Mesothelial cell of epicardium (in vitro differentiated cells): Measurements from ENCODE around the gene PCSK5. TPM values are rescaled to one million over a fixed set of nuclear protein-coding genes. Genes with fewer than 3 reads are reported as not detected.
"Not testable (repeated sequence)": the region's sequence is repeated elsewhere in the genome, so short reads cannot be mapped to it uniquely, and the experiment has no call there.

Experiments used
- DNase-seq, 2 experiments: peaks; one replicate each; pipeline ENCODE4 v3.0.0; 2021; ENCODE audit warnings: low spot score in 2 of 2; ENCODE audit not compliant: unreplicated experiment in 2 of 2
- H3K27ac Mint-ChIP-seq: 2 replicates; pipeline ENCODE4 v1.8.0; 2021; ENCODE audit warnings: mixed read lengths
- H3K27me3 Mint-ChIP-seq: 2 replicates; pipeline ENCODE4 v1.8.0; 2021; ENCODE audit warnings: low read depth, mixed read lengths
- H3K36me3 Mint-ChIP-seq: 2 replicates; pipeline ENCODE4 v1.8.0; 2021; ENCODE audit warnings: mixed read lengths
- H3K4me1 Mint-ChIP-seq: 2 replicates; pipeline ENCODE4 v1.8.0; 2021; ENCODE audit warnings: mixed read lengths
- H3K4me3 Mint-ChIP-seq: 2 replicates; pipeline ENCODE4 v1.8.0; 2021; ENCODE audit warnings: mild to moderate bottlenecking, moderate library complexity, mixed read lengths
- H3K9me3 Mint-ChIP-seq: 2 replicates; pipeline ENCODE4 v1.8.0; 2021; ENCODE audit warnings: mixed read lengths
- total RNA-seq: library from RNA; stranded (reverse); gene quantifications from 3 replicates; pipeline ENCODE4 v1.2.1, GENCODE V29; 2021
- TF ChIP-seq, protein P1 (sequence below): fragments of 200-600 bp; sonication (generic); IDR thresholded peaks from one replicate; pipeline ENCODE4 v1.5.0; 2021; ENCODE audit warnings: antibody characterized with exemption; ENCODE audit not compliant: unreplicated experiment

The PCSK5 gene
- total RNA-seq, 1 donor from 2014 or later = 15.7 TPM

DNA sequence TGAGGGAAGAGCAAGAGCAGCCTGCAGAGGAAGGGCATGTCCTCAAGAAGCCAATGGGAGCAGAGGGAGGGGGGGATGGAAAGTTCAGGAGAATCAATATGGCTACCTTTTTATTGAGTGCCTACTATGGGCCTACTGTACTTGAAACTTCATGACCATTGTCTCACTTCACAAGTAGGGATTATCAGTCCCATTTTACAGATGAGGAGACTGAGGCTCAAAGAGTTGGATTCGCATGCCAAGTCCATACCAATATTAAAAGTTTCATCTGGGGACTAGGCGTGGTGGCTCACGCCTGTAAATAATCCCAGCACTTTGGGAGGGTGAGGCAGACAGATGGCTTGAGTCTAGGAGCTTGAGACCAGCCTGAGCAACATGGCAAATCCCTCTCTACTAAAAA, 463.7 kb downstream of the PCSK5 start:
- Mint-ChIP-seq H3K4me3 (no peak overlapping the region), H3K36me3 (no peaks in the 10 kb centered on the region), H3K9me3 (no peaks in the 10 kb centered on the region), H3K27ac (no peak overlapping the region), H3K27me3 (no peaks in the 10 kb centered on the region), H3K4me1 (peaks cover 6% of the 10 kb centered on the region)
- no peak for DNase-seq
- TF ChIP-seq, protein P1, sequence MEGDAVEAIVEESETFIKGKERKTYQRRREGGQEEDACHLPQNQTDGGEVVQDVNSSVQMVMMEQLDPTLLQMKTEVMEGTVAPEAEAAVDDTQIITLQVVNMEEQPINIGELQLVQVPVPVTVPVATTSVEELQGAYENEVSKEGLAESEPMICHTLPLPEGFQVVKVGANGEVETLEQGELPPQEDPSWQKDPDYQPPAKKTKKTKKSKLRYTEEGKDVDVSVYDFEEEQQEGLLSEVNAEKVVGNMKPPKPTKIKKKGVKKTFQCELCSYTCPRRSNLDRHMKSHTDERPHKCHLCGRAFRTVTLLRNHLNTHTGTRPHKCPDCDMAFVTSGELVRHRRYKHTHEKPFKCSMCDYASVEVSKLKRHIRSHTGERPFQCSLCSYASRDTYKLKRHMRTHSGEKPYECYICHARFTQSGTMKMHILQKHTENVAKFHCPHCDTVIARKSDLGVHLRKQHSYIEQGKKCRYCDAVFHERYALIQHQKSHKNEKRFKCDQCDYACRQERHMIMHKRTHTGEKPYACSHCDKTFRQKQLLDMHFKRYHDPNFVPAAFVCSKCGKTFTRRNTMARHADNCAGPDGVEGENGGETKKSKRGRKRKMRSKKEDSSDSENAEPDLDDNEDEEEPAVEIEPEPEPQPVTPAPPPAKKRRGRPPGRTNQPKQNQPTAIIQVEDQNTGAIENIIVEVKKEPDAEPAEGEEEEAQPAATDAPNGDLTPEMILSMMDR = no peak

DNA sequence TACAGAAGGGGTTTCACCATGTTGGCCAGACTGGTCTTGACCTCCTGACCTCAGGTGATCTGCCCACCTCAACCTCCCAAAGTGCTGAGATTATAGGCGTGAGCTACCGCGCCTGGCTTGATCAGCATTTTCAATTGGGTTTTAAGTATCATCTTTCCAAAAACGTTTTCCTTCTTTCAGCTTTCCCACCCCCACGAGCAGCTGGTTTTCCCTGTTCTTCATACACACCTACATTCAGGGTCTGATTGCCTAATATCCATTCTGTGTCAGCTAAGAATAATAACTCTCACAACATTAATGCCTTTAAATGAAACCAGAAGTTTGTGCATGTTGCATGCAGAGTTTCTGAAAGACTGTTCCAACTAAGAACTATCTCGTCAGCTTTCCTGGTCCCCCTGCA, 465.4 kb downstream of the PCSK5 start:
- no peaks in the 10 kb centered on the region for H3K27me3 Mint-ChIP-seq
- no peak overlapping the region for H3K4me3 Mint-ChIP-seq
- TF ChIP-seq, protein P1 = no peak
- no peaks in the 10 kb centered on the region for H3K9me3 Mint-ChIP-seq
- no peak for DNase-seq
- H3K4me1 Mint-ChIP-seq = peaks cover 6% of the 10 kb centered on the region
- H3K27ac Mint-ChIP-seq = no peak overlapping the region
- no peaks in the 10 kb centered on the region for H3K36me3 Mint-ChIP-seq

DNA sequence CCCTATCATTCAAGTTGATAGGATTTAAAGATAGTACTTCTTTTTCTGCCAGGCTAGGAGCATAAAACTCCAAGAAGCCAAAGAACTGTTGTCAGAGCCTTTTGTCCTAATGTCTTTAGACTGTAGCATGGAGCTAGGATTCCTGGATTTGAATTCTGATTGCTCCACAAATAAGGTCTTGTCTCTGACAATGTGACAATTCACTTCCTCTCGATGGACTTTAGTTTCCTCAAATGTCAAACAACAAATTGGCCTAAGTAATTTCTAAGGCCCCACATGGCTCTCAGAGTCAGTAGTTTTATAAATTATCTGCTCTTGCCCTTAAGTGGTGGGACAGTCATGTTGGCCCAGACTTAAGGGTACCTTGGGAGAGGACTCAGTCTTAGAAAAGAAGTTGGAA, 467.1 kb downstream of the PCSK5 start:
- H3K4me1 Mint-ChIP-seq = peaks cover 7% of the 10 kb centered on the region
- TF ChIP-seq, protein P1 = no peak
- no peaks in the 10 kb centered on the region for H3K27me3 Mint-ChIP-seq
- no peaks in the 10 kb centered on the region for H3K36me3 Mint-ChIP-seq
- H3K9me3 Mint-ChIP-seq = peaks cover under 1% of the 10 kb centered on the region
- H3K4me3 Mint-ChIP-seq = no peak overlapping the region
- no peak for DNase-seq
- H3K27ac Mint-ChIP-seq = no peak overlapping the region

DNA sequence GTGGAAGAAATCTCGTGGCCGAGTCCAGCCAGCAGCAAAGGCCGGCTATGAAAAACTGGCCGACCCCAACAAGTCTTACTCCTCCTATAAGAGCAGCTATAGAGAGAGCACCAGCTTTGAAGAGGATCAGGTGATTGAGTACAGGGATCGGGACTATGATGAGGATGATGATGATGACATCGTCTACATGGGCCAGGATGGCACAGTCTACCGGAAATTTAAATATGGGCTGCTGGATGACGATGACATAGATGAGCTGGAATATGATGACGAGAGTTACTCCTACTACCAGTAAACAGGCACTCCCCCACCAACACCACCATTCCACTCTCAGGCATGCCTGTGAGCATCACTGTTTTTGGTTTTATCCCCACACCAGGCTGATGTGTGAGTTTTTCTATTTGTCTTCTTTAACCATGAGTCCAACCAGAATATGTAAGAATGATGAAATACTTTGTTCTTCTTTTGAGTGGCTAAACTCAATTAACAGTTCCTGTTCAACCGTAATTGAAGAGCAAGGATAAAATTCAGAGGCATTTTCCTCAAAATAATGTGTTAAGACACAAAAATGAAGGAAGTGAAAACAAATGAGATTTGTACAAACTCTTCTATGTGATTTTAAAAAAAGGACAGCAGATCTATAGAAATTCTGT, 468.3 kb downstream of the PCSK5 start:
- no peaks in the 10 kb centered on the region for H3K36me3 Mint-ChIP-seq
- TF ChIP-seq, protein P1 = no peak
- H3K4me1 Mint-ChIP-seq = peaks cover 15% of the 10 kb centered on the region
- H3K27ac Mint-ChIP-seq = no peak overlapping the region
- H3K4me3 Mint-ChIP-seq = no peak overlapping the region
- peaks cover 8% of the 10 kb centered on the region for H3K9me3 Mint-ChIP-seq
- no peaks in the 10 kb centered on the region for H3K27me3 Mint-ChIP-seq
- no peak for DNase-seq

DNA sequence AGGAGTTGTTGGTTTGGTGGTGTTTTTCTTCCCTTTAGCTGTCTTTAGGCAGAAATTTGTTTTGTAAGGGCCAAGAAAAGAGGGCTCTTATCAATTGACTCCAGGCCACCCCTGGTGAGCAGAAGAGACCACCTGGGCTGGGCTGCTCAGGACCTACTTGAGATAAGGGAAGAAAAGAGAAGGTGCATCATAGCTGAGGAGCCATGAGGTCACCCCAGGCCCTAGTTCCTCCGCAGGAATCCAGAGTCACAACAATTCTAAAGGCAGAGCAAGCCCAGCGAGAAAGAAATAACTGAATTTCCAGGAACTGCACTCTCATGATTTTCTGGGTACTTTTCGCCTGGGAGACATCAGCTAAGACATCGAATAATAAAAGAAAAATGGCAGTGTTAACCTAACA, 468.9 kb downstream of the PCSK5 start:
- no peak overlapping the region for H3K4me3 Mint-ChIP-seq
- H3K4me1 Mint-ChIP-seq = peaks cover 15% of the 10 kb centered on the region
- no peak overlapping the region for H3K27ac Mint-ChIP-seq
- no peaks in the 10 kb centered on the region for H3K36me3 Mint-ChIP-seq
- peaks cover 8% of the 10 kb centered on the region for H3K9me3 Mint-ChIP-seq
- no peaks in the 10 kb centered on the region for H3K27me3 Mint-ChIP-seq
- no peak for DNase-seq
- TF ChIP-seq, protein P1 = no peak

DNA sequence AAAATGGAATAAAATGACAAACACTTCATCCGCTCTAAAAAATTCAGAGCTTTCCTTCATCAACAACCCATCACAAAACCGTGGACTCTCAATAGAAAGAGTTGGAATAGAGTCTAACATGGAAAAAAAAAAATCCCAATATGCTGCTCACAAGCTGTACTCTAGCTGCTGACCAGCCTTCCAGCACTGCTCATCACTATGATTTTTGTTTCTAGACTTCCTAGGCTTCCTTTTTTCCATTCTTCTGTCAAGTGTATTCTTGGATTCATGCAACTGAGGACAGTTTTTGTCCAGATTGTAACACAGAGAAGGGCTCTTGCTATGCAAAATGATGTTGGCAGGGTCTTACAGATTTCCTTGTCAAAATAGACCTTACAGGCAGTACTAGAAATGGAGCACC, 469.3 kb downstream of the PCSK5 start:
- H3K9me3 Mint-ChIP-seq = peaks cover 8% of the 10 kb centered on the region
- no peaks in the 10 kb centered on the region for H3K36me3 Mint-ChIP-seq
- TF ChIP-seq, protein P1 = no peak
- H3K27me3 Mint-ChIP-seq = no peaks in the 10 kb centered on the region
- H3K4me1 Mint-ChIP-seq = peaks cover 15% of the 10 kb centered on the region
- H3K4me3 Mint-ChIP-seq = no peak overlapping the region
- no peak for DNase-seq
- no peak overlapping the region for H3K27ac Mint-ChIP-seq

DNA sequence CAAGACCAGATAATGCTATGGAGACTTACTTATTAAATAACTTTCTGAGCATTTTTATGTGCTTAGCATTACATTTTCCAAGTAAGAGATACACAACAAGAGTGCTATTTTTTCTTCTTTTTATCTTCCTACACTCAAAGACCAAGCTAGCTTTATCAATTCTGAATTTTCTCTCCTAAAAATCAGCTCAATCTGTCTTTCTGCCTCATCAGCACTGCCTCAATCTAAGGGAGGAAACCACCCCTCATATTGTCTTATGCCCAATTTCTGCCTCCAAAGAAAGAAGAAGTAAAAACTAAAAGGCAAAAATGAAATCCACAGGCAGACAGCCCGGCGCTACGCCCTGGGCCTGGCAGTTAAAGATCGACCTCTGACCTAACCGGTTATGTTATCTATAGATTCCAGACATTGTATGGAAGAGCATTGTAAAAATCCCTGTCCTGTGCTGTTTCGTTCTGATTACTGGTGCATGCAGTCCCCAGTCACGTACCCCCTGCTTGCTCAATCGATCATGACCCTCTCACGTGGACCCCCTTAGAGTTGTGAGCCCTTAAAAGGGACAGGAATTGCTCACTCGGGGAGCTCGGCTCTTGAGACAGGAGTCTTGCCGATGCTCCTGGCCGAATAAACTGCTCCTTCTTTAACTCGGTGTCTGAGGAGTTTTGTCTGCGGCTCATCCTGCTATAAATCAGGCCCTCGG, 472.0 kb downstream of the PCSK5 start:
- H3K27me3 Mint-ChIP-seq = not testable (repeated sequence)

More for the DNA sequence above, 472.0 kb downstream of the PCSK5 start:
- not testable (repeated sequence) for DNase-seq, H3K4me3 Mint-ChIP-seq, H3K36me3 Mint-ChIP-seq, H3K27ac Mint-ChIP-seq, H3K9me3 Mint-ChIP-seq
- peaks cover 12% of the 10 kb centered on the region for H3K4me1 Mint-ChIP-seq
